HepG2 (cell line): ENCODE measurements around the gene MYO7B. TPM values are rescaled to one million over a fixed set of nuclear protein-coding genes. Genes with fewer than 3 reads are reported as not detected.
A peak's percentile ranks its signal among the peaks of the same experiment; 100 is the strongest.

Experiments used
- ADNP ChIP-seq: sonication (generic); formaldehyde crosslinking; IDR thresholded peaks from 2 replicates; pipeline ENCODE4 v1.4.0; 2020; ENCODE audit warnings: missing genetic modification reagents
- ATF7-NPFF ChIP-seq: sonication (generic); formaldehyde crosslinking; IDR thresholded peaks from 2 replicates; pipeline ENCODE4 v1.8.1; 2023; ENCODE audit warnings: mild to moderate bottlenecking, low read depth, missing genetic modification reagents, moderate library complexity
- JARID2 ChIP-seq: sonication (generic); formaldehyde crosslinking; IDR thresholded peaks from 2 replicates; pipeline ENCODE4 v1.8.1; 2023; ENCODE audit warnings: missing genetic modification reagents, inconsistent platforms; ENCODE audit not compliant: insufficient replicate concordance
- MTF2 ChIP-seq: sonication (generic); formaldehyde crosslinking; IDR thresholded peaks from 2 replicates; pipeline ENCODE4 v1.5.0; 2020; ENCODE audit warnings: missing genetic modification reagents, borderline replicate concordance
- PHF21A ChIP-seq: sonication (generic); formaldehyde crosslinking; IDR thresholded peaks from 2 replicates; pipeline ENCODE4 v1.5.0; 2020; ENCODE audit warnings: mild to moderate bottlenecking, missing genetic modification reagents
- RFX1 ChIP-seq: fragments of 450-650 bp; IDR thresholded peaks from 2 replicates; pipeline ENCODE4 v1.6.1; 2017
- polyA plus RNA-seq, 8 experiments: library from polyadenylated mRNA; depleted of rRNA in 3 of 8; stranded (reverse) in 7 of 8; unstranded in 1 of 8; fragments of >200 nt; fragmentation: Illumina TruSeq in 4 of 8; extraction: Trizol in 4 of 8; gene quantifications; 2 replicates each; pipeline versions ENCODE4 v1.2.1 to v1.2.3, GENCODE V29; 2011 to 2016; ENCODE audit warnings: low read depth in 4 of 8, missing spikeins in 1 of 8, mixed read lengths in 1 of 8; ENCODE audit not compliant: insufficient read depth in 1 of 8
- total RNA-seq, 5 experiments: library from RNA; depleted of rRNA; stranded (reverse); fragments of >200 nt; fragmentation: Illumina TruSeq; extraction: Trizol; gene quantifications; 2 replicates each; pipeline ENCODE4 v1.2.3, GENCODE V29; 2016; ENCODE audit warnings: low read depth in 1 of 5
- TF ChIP-seq, protein P1 (sequence below): sonication (generic); formaldehyde crosslinking; IDR thresholded peaks from 2 replicates; pipeline ENCODE4 v1.4.0; 2020; ENCODE audit warnings: missing genetic modification reagents
- TF ChIP-seq, protein P2 (sequence below): sonication (generic); formaldehyde crosslinking; IDR thresholded peaks from 2 replicates; pipeline ENCODE4 v1.8.1; 2023; ENCODE audit warnings: mild to moderate bottlenecking, missing genetic modification reagents
- TF ChIP-seq, protein P3 (sequence below): sonication (generic); formaldehyde crosslinking; IDR thresholded peaks from 2 replicates; pipeline ENCODE4 v1.5.0; 2020; ENCODE audit warnings: mild to moderate bottlenecking, missing genetic modification reagents, moderate library complexity
- TF ChIP-seq, protein P4 (sequence below): sonication (generic); formaldehyde crosslinking; conservative IDR thresholded peaks from 2 replicates; pipeline ENCODE4 v1.4.0; 2020; ENCODE audit warnings: missing genetic modification reagents
- TF ChIP-seq, protein P5 (sequence below): sonication (generic); formaldehyde crosslinking; IDR thresholded peaks from 2 replicates; pipeline ENCODE4 v1.5.0; 2020; ENCODE audit warnings: mild to moderate bottlenecking, missing genetic modification reagents, borderline replicate concordance

The MYO7B gene
- total and polyA plus RNA-seq, 2 of the 13 experiments (the other 11 are each of a cell fraction or from before 2014, with no cell fraction given) = not detected

DNA sequence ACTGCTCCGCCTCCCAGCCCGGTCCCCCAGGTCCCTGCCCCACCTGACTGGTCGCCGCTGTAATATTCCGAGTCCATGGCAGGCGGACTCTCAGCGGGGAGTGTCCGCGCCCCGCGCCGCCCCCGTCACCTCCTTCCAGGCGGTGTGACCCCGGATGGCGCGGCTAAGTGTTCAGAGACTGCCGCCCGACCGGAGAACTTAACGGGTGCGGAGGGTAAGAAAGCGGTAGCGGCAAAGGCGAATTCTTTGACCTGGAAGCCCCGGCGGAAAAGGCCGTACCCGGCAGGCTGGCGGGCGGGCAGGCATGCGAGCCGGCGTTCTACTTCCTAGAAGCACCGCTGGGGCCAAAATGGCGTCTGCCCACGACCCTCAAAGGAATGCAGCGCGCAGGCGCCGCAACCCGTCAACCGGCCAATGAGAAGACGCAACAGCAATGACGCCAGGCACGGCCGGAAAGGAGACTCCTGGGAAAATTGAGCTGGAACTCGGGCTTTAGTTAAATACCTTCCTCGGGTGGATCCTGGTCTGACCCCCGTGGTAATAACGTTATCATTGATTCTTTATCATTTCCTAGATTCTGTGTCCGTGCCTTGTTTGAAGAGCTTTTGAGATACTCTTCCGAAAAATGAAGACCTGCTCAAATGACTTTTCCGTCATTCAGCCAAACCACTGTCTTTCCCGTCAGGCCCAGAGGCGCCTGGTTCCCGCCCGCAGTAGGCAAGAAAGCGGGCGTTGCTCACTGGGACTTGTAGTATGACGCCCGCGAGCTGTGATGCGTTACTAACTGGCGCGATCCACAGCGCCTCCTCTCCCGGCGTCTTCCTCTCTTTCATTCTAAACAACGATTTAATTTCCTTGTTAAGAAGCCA lies 9.1 kb upstream of the MYO7B start, which contains the start of gene IWS1 (continued):
- TF ChIP-seq, protein P1, sequence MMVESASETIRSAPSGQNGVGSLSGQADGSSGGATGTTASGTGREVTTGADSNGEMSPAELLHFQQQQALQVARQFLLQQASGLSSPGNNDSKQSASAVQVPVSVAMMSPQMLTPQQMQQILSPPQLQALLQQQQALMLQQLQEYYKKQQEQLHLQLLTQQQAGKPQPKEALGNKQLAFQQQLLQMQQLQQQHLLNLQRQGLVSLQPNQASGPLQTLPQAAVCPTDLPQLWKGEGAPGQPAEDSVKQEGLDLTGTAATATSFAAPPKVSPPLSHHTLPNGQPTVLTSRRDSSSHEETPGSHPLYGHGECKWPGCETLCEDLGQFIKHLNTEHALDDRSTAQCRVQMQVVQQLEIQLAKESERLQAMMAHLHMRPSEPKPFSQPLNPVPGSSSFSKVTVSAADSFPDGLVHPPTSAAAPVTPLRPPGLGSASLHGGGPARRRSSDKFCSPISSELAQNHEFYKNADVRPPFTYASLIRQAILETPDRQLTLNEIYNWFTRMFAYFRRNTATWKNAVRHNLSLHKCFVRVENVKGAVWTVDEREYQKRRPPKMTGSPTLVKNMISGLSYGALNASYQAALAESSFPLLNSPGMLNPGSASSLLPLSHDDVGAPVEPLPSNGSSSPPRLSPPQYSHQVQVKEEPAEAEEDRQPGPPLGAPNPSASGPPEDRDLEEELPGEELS (CRISPR knock-in tag) = no peak
- TF ChIP-seq, protein P2, sequence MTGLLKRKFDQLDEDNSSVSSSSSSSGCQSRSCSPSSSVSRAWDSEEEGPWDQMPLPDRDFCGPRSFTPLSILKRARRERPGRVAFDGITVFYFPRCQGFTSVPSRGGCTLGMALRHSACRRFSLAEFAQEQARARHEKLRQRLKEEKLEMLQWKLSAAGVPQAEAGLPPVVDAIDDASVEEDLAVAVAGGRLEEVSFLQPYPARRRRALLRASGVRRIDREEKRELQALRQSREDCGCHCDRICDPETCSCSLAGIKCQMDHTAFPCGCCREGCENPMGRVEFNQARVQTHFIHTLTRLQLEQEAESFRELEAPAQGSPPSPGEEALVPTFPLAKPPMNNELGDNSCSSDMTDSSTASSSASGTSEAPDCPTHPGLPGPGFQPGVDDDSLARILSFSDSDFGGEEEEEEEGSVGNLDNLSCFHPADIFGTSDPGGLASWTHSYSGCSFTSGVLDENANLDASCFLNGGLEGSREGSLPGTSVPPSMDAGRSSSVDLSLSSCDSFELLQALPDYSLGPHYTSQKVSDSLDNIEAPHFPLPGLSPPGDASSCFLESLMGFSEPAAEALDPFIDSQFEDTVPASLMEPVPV = peak; percentile 82; the same call in 1 of the 2 replicates
- TF ChIP-seq, protein P3, sequence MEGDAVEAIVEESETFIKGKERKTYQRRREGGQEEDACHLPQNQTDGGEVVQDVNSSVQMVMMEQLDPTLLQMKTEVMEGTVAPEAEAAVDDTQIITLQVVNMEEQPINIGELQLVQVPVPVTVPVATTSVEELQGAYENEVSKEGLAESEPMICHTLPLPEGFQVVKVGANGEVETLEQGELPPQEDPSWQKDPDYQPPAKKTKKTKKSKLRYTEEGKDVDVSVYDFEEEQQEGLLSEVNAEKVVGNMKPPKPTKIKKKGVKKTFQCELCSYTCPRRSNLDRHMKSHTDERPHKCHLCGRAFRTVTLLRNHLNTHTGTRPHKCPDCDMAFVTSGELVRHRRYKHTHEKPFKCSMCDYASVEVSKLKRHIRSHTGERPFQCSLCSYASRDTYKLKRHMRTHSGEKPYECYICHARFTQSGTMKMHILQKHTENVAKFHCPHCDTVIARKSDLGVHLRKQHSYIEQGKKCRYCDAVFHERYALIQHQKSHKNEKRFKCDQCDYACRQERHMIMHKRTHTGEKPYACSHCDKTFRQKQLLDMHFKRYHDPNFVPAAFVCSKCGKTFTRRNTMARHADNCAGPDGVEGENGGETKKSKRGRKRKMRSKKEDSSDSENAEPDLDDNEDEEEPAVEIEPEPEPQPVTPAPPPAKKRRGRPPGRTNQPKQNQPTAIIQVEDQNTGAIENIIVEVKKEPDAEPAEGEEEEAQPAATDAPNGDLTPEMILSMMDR = peak; percentile 63
- peak; percentile 82; the same call in 1 of the 2 replicates for TF ChIP-seq PHF21A
- TF ChIP-seq, protein P4, sequence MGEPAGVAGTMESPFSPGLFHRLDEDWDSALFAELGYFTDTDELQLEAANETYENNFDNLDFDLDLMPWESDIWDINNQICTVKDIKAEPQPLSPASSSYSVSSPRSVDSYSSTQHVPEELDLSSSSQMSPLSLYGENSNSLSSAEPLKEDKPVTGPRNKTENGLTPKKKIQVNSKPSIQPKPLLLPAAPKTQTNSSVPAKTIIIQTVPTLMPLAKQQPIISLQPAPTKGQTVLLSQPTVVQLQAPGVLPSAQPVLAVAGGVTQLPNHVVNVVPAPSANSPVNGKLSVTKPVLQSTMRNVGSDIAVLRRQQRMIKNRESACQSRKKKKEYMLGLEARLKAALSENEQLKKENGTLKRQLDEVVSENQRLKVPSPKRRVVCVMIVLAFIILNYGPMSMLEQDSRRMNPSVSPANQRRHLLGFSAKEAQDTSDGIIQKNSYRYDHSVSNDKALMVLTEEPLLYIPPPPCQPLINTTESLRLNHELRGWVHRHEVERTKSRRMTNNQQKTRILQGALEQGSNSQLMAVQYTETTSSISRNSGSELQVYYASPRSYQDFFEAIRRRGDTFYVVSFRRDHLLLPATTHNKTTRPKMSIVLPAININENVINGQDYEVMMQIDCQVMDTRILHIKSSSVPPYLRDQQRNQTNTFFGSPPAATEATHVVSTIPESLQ = peak; percentile 26
- TF ChIP-seq MTF2 (CRISPR knock-in tag) = peak; percentile 2; the same call in 1 of the 2 replicates
- TF ChIP-seq ATF7-NPFF (CRISPR knock-in tag) = peak; percentile 63
- no peak for TF ChIP-seq JARID2 (CRISPR knock-in tag)
- TF ChIP-seq RFX1 = no peak
- TF ChIP-seq, protein P5, sequence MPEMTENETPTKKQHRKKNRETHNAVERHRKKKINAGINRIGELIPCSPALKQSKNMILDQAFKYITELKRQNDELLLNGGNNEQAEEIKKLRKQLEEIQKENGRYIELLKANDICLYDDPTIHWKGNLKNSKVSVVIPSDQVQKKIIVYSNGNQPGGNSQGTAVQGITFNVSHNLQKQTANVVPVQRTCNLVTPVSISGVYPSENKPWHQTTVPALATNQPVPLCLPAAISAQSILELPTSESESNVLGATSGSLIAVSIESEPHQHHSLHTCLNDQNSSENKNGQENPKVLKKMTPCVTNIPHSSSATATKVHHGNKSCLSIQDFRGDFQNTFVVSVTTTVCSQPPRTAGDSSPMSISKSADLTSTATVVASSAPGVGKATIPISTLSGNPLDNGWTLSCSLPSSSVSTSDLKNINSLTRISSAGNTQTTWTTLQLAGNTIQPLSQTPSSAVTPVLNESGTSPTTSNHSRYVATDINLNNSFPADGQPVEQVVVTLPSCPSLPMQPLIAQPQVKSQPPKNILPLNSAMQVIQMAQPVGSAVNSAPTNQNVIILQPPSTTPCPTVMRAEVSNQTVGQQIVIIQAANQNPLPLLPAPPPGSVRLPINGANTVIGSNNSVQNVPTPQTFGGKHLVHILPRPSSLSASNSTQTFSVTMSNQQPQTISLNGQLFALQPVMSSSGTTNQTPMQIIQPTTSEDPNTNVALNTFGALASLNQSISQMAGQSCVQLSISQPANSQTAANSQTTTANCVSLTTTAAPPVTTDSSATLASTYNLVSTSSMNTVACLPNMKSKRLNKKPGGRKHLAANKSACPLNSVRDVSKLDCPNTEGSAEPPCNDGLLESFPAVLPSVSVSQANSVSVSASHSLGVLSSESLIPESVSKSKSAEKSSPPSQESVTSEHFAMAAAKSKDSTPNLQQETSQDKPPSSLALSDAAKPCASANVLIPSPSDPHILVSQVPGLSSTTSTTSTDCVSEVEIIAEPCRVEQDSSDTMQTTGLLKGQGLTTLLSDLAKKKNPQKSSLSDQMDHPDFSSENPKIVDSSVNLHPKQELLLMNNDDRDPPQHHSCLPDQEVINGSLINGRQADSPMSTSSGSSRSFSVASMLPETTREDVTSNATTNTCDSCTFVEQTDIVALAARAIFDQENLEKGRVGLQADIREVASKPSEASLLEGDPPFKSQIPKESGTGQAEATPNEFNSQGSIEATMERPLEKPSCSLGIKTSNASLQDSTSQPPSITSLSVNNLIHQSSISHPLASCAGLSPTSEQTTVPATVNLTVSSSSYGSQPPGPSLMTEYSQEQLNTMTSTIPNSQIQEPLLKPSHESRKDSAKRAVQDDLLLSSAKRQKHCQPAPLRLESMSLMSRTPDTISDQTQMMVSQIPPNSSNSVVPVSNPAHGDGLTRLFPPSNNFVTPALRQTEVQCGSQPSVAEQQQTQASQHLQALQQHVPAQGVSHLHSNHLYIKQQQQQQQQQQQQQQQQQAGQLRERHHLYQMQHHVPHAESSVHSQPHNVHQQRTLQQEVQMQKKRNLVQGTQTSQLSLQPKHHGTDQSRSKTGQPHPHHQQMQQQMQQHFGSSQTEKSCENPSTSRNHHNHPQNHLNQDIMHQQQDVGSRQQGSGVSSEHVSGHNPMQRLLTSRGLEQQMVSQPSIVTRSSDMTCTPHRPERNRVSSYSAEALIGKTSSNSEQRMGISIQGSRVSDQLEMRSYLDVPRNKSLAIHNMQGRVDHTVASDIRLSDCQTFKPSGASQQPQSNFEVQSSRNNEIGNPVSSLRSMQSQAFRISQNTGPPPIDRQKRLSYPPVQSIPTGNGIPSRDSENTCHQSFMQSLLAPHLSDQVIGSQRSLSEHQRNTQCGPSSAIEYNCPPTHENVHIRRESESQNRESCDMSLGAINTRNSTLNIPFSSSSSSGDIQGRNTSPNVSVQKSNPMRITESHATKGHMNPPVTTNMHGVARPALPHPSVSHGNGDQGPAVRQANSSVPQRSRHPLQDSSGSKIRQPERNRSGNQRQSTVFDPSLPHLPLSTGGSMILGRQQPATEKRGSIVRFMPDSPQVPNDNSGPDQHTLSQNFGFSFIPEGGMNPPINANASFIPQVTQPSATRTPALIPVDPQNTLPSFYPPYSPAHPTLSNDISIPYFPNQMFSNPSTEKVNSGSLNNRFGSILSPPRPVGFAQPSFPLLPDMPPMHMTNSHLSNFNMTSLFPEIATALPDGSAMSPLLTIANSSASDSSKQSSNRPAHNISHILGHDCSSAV (CRISPR knock-in tag) = no peak
- TF ChIP-seq ADNP (CRISPR knock-in tag) = no peak
